ENCODE results near the gene STX16. TPM values are rescaled to one million over a fixed set of nuclear protein-coding genes. Genes with fewer than 3 reads are reported as not detected.

The STX16 gene
- polyA plus RNA-seq, 1 experiment, result 39.7 TPM

GRCh38 chr20:58628491-58629214 is 22.4 kb upstream of the STX16 start:
- Histone ChIP-seq H3K36me3 (ENCODE audit: control insufficient read depth, insufficient read depth, low read length) (no peaks in the 10 kb centered on the region), H3K27me3 (ENCODE audit: control insufficient read depth, insufficient read depth, low read length) (no peaks in the 10 kb centered on the region), H3K4me3 (ENCODE audit: low read depth, low read length) (no peak overlapping the region)
- POLR2A ChIA-PET, result no interaction called here
- DNase-seq (ENCODE audit: low read depth), result no peak
- CTCF ChIA-PET, result no interaction called here
- no peak for TF ChIP-seq CTCF (IDR thresholded peaks at IDR 0.05; ENCODE audit: insufficient read depth, low read depth, low read length)

GRCh38 chr20:58629215-58629580 is 21.9 kb upstream of the STX16 start:
- H3K4me3 ChIP-seq (ENCODE audit: low read depth, low read length), result no peak overlapping the region
- H3K36me3 ChIP-seq (ENCODE audit: control insufficient read depth, insufficient read depth, low read length), result no peaks in the 10 kb centered on the region
- DNase-seq (ENCODE audit: low read depth), result no peak
- CTCF ChIA-PET, result no interaction called here
- H3K27me3 ChIP-seq (ENCODE audit: control insufficient read depth, insufficient read depth, low read length), result no peaks in the 10 kb centered on the region
- no peak for TF ChIP-seq CTCF (IDR thresholded peaks at IDR 0.05; ENCODE audit: insufficient read depth, low read depth, low read length)
- POLR2A ChIA-PET, result no interaction called here

- no peak for DNase-seq (ENCODE audit: low read depth)
- ChIA-PET CTCF (interaction anchor here (0.8 to 1.2 kb wide), 2 partner anchors 9 to 22 kb away, joined by 3 read pairs; no protein-coding TSS in a partner anchor), POLR2A (no interaction called here)
- no peaks in the 10 kb centered on the region for H3K27me3 ChIP-seq (ENCODE audit: control insufficient read depth, insufficient read depth, low read length)
- TF ChIP-seq CTCF (IDR thresholded peaks at IDR 0.05; ENCODE audit: insufficient read depth, low read depth, low read length), result no peak
- H3K4me3 ChIP-seq (ENCODE audit: low read depth, low read length), result no peak overlapping the region
- H3K36me3 ChIP-seq (ENCODE audit: control insufficient read depth, insufficient read depth, low read length), result no peaks in the 10 kb centered on the region
Observed at GRCh38 chr20:58630063-58630462, 21.0 kb upstream of the STX16 start.

GRCh38 chr20:58633161-58634053 is 17.7 kb upstream of the STX16 start:
- H3K36me3 ChIP-seq (ENCODE audit: control insufficient read depth, insufficient read depth, low read length), result no peaks in the 10 kb centered on the region
- H3K4me3 ChIP-seq (ENCODE audit: low read depth, low read length), result no peak overlapping the region
- POLR2A ChIA-PET, result interaction anchor here (0.6 to 0.7 kb wide), 2 partner anchors 16 to 22 kb away, joined by 12 to 13 read pairs; no protein-coding TSS in a partner anchor
- no peaks in the 10 kb centered on the region for H3K27me3 ChIP-seq (ENCODE audit: control insufficient read depth, insufficient read depth, low read length)
- CTCF ChIA-PET, result interaction anchor here (1.2 kb wide), 1 partner anchor 12 kb away, joined by 3 read pairs; no protein-coding TSS in a partner anchor
- DNase-seq (ENCODE audit: low read depth), result no peak
- TF ChIP-seq CTCF (IDR thresholded peaks at IDR 0.05; ENCODE audit: insufficient read depth, low read depth, low read length), result no peak

GRCh38 chr20:58634059-58634458 is 17.0 kb upstream of the STX16 start:
- Histone ChIP-seq H3K36me3 (ENCODE audit: control insufficient read depth, insufficient read depth, low read length) (no peaks in the 10 kb centered on the region), H3K27me3 (ENCODE audit: control insufficient read depth, insufficient read depth, low read length) (no peaks in the 10 kb centered on the region), H3K4me3 (ENCODE audit: low read depth, low read length) (no peak overlapping the region)
- no peak for DNase-seq (ENCODE audit: low read depth)
- CTCF ChIA-PET, result interaction anchor here (1.2 kb wide), 1 partner anchor 12 kb away, joined by 3 read pairs; no protein-coding TSS in a partner anchor
- POLR2A ChIA-PET, result interaction anchor here (0.5 kb wide), 1 partner anchor 154 kb away, joined by 23 read pairs; no protein-coding TSS in a partner anchor
- no peak for TF ChIP-seq CTCF (IDR thresholded peaks at IDR 0.05; ENCODE audit: insufficient read depth, low read depth, low read length)

Measured in BJ (cell line).